NCI-H524 (cell line): Measurements from ENCODE around the gene STK24.

Source experiments
- DNase-seq, 2 experiments: peaks; one replicate each; lab custom pipeline; 2025; lab: John Stamatoyannopoulos, UW

STK24 gene

GRCh38 chr13:98490195-98490836 lies 86.6 kb downstream of the STK24 start:
- DNase-seq = no peak

- peak in 1 of 2 experiments; percentile 9 for DNase-seq
These were observed 87.3 kb downstream of the STK24 start for GRCh38 chr13:98489446-98490194.

- DNase-seq = no peak
These were observed 88.2 kb downstream of the STK24 start for GRCh38 chr13:98488736-98489135.

GRCh38 chr13:98487522-98487921 lies 89.4 kb downstream of the STK24 start:
- DNase-seq = no peak

GRCh38 chr13:98487016-98487415 lies 89.9 kb downstream of the STK24 start:
- DNase-seq = no peak

GRCh38 chr13:98486412-98486811 lies 90.5 kb downstream of the STK24 start:
- no peak for DNase-seq

- DNase-seq = no peak
These were observed 91.3 kb downstream of the STK24 start for GRCh38 chr13:98485561-98485960.

GRCh38 chr13:98484289-98485219 lies 92.4 kb downstream of the STK24 start:
- peak; percentile 70 to 82 for DNase-seq

GRCh38 chr13:98483601-98484288 lies 93.2 kb downstream of the STK24 start:
- DNase-seq = no peak

GRCh38 chr13:98482476-98483444 lies 94.1 kb downstream of the STK24 start:
- DNase-seq = peak in 1 of 2 experiments; percentile 28

- peak; percentile 84 to 96 for DNase-seq
These were observed 95.7 kb downstream of the STK24 start for GRCh38 chr13:98480915-98481877.

GRCh38 chr13:98479496-98480003 lies 97.4 kb downstream of the STK24 start:
- no peak for DNase-seq

- no peak for DNase-seq
These were observed 98.4 kb downstream of the STK24 start for GRCh38 chr13:98478189-98479129.

- DNase-seq = no peak
These were observed 100.4 kb downstream of the STK24 start for GRCh38 chr13:98476538-98476966.

- DNase-seq = no peak
These were observed 100.8 kb downstream of the STK24 start for GRCh38 chr13:98476106-98476505.

GRCh38 chr13:98475522-98475921 lies 101.4 kb downstream of the STK24 start:
- no peak for DNase-seq

GRCh38 chr13:98474761-98475160 lies 102.1 kb downstream of the STK24 start:
- DNase-seq = no peak

- DNase-seq = no peak
These were observed 102.6 kb downstream of the STK24 start for GRCh38 chr13:98474292-98474691.
